ENCODE results near the gene GOLPH3.
"Not testable (repeated sequence)": the region's sequence is repeated elsewhere in the genome, so short reads cannot be mapped to it uniquely, and the experiment has no call there.

- TF ChIP-seq CTCF (IDR thresholded peaks at IDR 0.05; ENCODE audit: low read depth, low read length); POLR2A (IDR thresholded peaks at IDR 0.05; ENCODE audit: extremely low read depth, insufficient read length): not testable (repeated sequence)
Measured at GRCh38 chr5:32172186-32172911, 1.8 kb downstream of the GOLPH3 start.
